HG03575 (cell line): ENCODE data around the gene ATG16L1.

Source experiments
- ATAC-seq: cut with Tn5 transposase; IDR thresholded peaks from one replicate; pipeline ENCODE4 v1.9.1; 2021; ENCODE audit not compliant: unreplicated experiment, insufficient number of reproducible peaks, low FRiP score; ENCODE audit errors: extremely low read depth

ATG16L1 gene

GRCh38 chr2:233343171-233343705 is 91.8 kb downstream of the ATG16L1 start:
- ATAC-seq: no peak
